Measurements from ENCODE around the gene APOA4.
A peak's percentile ranks its signal among the peaks of the same experiment; 100 is the strongest.

Gene APOA4

GRCh38 chr11:116859175-116859574 lies 36.1 kb upstream of the APOA4 start:
- H3K4me3 ChIP-seq (ENCODE audit: low read depth, low read length): no peak overlapping the region
- no peak for TF ChIP-seq CTCF (IDR thresholded peaks at IDR 0.05; ENCODE audit: low read depth, low read length, missing control alignments)
- no peak for DNase-seq (ENCODE audit: low read depth)

GRCh38 chr11:116857936-116858335 lies 34.8 kb upstream of the APOA4 start:
- H3K4me3 ChIP-seq (ENCODE audit: low read depth, low read length): no peak overlapping the region
- no peak for DNase-seq (ENCODE audit: low read depth)
- TF ChIP-seq CTCF (IDR thresholded peaks at IDR 0.05; ENCODE audit: low read depth, low read length, missing control alignments): no peak

- no peak overlapping the region for H3K4me3 ChIP-seq (ENCODE audit: low read depth, low read length)
- DNase-seq (ENCODE audit: low read depth): no peak
- no peak for TF ChIP-seq CTCF (IDR thresholded peaks at IDR 0.05; ENCODE audit: low read depth, low read length, missing control alignments)
These were observed 34.2 kb upstream of the APOA4 start for GRCh38 chr11:116857316-116857715.

GRCh38 chr11:116856423-116856822 lies 33.3 kb upstream of the APOA4 start:
- DNase-seq (ENCODE audit: low read depth): no peak
- no peak overlapping the region for H3K4me3 ChIP-seq (ENCODE audit: low read depth, low read length)
- TF ChIP-seq CTCF (IDR thresholded peaks at IDR 0.05; ENCODE audit: low read depth, low read length, missing control alignments): no peak

- DNase-seq (ENCODE audit: low read depth): no peak
- TF ChIP-seq CTCF (IDR thresholded peaks at IDR 0.05; ENCODE audit: low read depth, low read length, missing control alignments): no peak
- H3K4me3 ChIP-seq (ENCODE audit: low read depth, low read length): no peak overlapping the region
These were observed 32.3 kb upstream of the APOA4 start for GRCh38 chr11:116855413-116855812.

GRCh38 chr11:116853461-116854073 lies 30.5 kb upstream of the APOA4 start:
- peak; percentile 72 for DNase-seq (ENCODE audit: low read depth)
- H3K4me3 ChIP-seq (ENCODE audit: low read depth, low read length): no peak overlapping the region; the same call in 1 of the 2 replicates
- TF ChIP-seq CTCF (IDR thresholded peaks at IDR 0.05; ENCODE audit: low read depth, low read length, missing control alignments): no peak

All from GM12864 (cell line).